A673 (cell line): ENCODE measurements around the gene SCNN1G. TPM values are rescaled to one million over a fixed set of nuclear protein-coding genes. Genes with fewer than 3 reads are reported as not detected.

Experiments
- BruUV-seq: library from RNA; stranded (reverse); fragments of 400-500 nt; replicated peaks from 2 replicates; lab custom pipeline; 2021; lab: Mats Ljungman, UMichigan
- CTCF ChIA-PET: fragments of 300-600 bp; sonication (Branson Sonifier 250); formaldehyde crosslinking; loops from one replicate; lab custom pipeline; 2022; ENCODE audit warnings: antibody characterized with exemption; lab: Charles Lee
- POLR2A ChIA-PET: fragments of 300-600 bp; sonication (Branson Sonifier 250); formaldehyde crosslinking; loops from one replicate; lab custom pipeline; 2022; ENCODE audit warnings: antibody characterized with exemption; ENCODE audit not compliant: low non-redundant PET; lab: Charles Lee
- DNase-seq: peaks from one replicate; pipeline ENCODE4 v3.0.0-alpha.2; 2015; ENCODE audit warnings: low spot score
- H3K27ac ChIP-seq: fragments of 200-600 bp; sonication (generic); 2 replicates; pipeline ENCODE4 v1.5.1; 2016; ENCODE audit warnings: mixed run types, low read depth, mild to moderate bottlenecking, mixed read lengths, antibody characterized with exemption, low read length; ENCODE audit not compliant: poor library complexity, severe bottlenecking
- H3K27me3 ChIP-seq: fragments of 200-600 bp; sonication (generic); replicated peaks from 2 replicates; pipeline ENCODE4 v1.6.1; 2017; ENCODE audit warnings: mixed run types, low read depth, mild to moderate bottlenecking, mixed read lengths, antibody characterized with exemption, low read length; ENCODE audit not compliant: insufficient read depth, poor library complexity
- H3K36me3 ChIP-seq: fragments of 200-600 bp; sonication (generic); 2 replicates; pipeline ENCODE4 v1.6.1; 2016; ENCODE audit warnings: mixed run types, mild to moderate bottlenecking, mixed read lengths, antibody characterized with exemption, low read length; ENCODE audit not compliant: insufficient read depth, poor library complexity, severe bottlenecking
- H3K4me1 ChIP-seq: fragments of 200-600 bp; sonication (generic); 2 replicates; pipeline ENCODE4 v1.6.1; 2017; ENCODE audit warnings: mixed run types, mild to moderate bottlenecking, mixed read lengths, antibody characterized with exemption, low read length; ENCODE audit not compliant: insufficient read depth, poor library complexity, severe bottlenecking
- H3K4me3 ChIP-seq: fragments of 200-600 bp; sonication (generic); 2 replicates; pipeline ENCODE4 v1.5.1; 2016; ENCODE audit warnings: low read depth, mixed run types, mild to moderate bottlenecking, mixed read lengths, low read length; ENCODE audit not compliant: poor library complexity, severe bottlenecking
- H3K9me3 ChIP-seq: fragments of 200-600 bp; sonication (generic); 2 replicates; pipeline ENCODE4 v1.6.1; 2016; ENCODE audit warnings: mixed run types, low read depth, mild to moderate bottlenecking, mixed read lengths, antibody characterized with exemption, low read length; ENCODE audit not compliant: poor library complexity, severe bottlenecking
- EZH2 ChIP-seq: fragments of 200-600 bp; sonication (generic); IDR thresholded peaks from 2 replicates; pipeline ENCODE4 v1.6.1; 2017; ENCODE audit warnings: borderline replicate concordance, low read depth, mild to moderate bottlenecking, mixed read lengths, antibody characterized with exemption, low read length; ENCODE audit not compliant: poor library complexity, severe bottlenecking
- intact Hi-C: fragments of 100-400 bp; cut with micrococcal nuclease; formaldehyde crosslinking; loops from one replicate; pipeline ENCODE4 v1.10.0; 2022; ENCODE audit not compliant: unreplicated experiment
- total RNA-seq: library from RNA; stranded (reverse); gene quantifications from 2 replicates; pipeline ENCODE4 v1.2.3, GENCODE V29; 2021
- TF ChIP-seq, protein P1 (sequence below): fragments of 300-800, 200-600 bp; sonication (generic); conservative IDR thresholded peaks from 2 replicates; pipeline ENCODE4 v1.5.1; 2017; ENCODE audit warnings: low read depth, mild to moderate bottlenecking, antibody characterized with exemption, low read length, moderate library complexity, mixed read lengths

The SCNN1G gene
- total RNA-seq, 1 experiment from 2014 or later: 22.3 TPM

DNA sequence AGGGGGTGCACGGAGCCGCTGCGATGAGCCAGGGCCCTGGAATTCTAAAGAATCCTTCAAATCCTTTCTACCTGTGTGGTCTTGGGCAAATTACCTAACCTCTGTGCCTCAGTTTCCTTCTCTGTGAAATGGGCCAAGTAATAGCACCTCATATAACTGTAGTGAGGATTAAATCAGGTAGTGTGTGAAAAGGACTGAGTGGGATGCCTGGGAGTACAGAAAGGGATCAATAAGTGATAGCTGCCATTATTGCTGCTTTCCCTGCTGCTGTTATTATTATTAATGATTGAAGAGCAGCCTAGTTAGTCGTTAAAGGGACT lies 958 bp downstream of the SCNN1G start:
- no peak for DNase-seq
- intact Hi-C loops: loop anchor here (5.0 to 10.0 kb wide), 2 partner anchors 61 to 149 kb away; no protein-coding TSS in a partner anchor
- peak overlapping the region; percentile 69 for H3K4me3 ChIP-seq
- TF ChIP-seq, protein P1, sequence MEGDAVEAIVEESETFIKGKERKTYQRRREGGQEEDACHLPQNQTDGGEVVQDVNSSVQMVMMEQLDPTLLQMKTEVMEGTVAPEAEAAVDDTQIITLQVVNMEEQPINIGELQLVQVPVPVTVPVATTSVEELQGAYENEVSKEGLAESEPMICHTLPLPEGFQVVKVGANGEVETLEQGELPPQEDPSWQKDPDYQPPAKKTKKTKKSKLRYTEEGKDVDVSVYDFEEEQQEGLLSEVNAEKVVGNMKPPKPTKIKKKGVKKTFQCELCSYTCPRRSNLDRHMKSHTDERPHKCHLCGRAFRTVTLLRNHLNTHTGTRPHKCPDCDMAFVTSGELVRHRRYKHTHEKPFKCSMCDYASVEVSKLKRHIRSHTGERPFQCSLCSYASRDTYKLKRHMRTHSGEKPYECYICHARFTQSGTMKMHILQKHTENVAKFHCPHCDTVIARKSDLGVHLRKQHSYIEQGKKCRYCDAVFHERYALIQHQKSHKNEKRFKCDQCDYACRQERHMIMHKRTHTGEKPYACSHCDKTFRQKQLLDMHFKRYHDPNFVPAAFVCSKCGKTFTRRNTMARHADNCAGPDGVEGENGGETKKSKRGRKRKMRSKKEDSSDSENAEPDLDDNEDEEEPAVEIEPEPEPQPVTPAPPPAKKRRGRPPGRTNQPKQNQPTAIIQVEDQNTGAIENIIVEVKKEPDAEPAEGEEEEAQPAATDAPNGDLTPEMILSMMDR: no peak
- TF ChIP-seq EZH2: no peak
- ChIA-PET CTCF (interaction anchor here (1.6 kb wide), 1 partner anchor 252 kb away, joined by 5 read pairs; no protein-coding TSS in a partner anchor), POLR2A (no interaction called here)
- no peaks in the 10 kb centered on the region for H3K9me3 ChIP-seq
- no peaks in the 10 kb centered on the region for H3K27me3 ChIP-seq
- peak overlapping the region; percentile 49 for H3K27ac ChIP-seq
- BruUV-seq: no TSS peak
- H3K36me3 ChIP-seq: peaks cover 5% of the 10 kb centered on the region
- peaks cover 6% of the 10 kb centered on the region for H3K4me1 ChIP-seq

DNA sequence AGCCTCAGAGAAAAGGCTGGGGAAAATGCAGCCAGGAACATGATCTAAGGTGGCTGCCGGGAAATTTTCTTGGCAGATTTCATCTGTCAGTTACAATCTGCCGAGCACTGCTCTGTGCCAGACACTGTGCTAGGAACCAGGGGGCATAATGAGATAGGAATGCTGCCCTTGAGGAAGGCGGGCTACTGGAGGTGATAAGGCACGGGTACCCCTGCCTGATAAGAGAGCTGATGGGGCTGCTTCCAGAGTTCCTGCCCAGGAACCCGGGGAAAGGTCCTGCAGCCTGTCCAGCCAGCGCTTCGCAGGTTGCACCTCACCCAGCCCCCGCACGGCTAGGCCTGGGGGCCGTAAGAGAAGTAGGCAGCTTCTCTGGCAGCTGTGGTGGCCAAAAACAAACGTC lies 3.1 kb downstream of the SCNN1G start:
- Histone ChIP-seq H3K36me3 (peaks cover 5% of the 10 kb centered on the region), H3K4me1 (peaks cover 6% of the 10 kb centered on the region), H3K4me3 (peak overlapping the region; percentile 69), H3K9me3 (no peaks in the 10 kb centered on the region), H3K27me3 (no peaks in the 10 kb centered on the region), H3K27ac (no peak overlapping the region)
- intact Hi-C loops: loop anchor here (10.0 kb wide), 1 partner anchor 59 kb away; no protein-coding TSS in a partner anchor
- no TSS peak for BruUV-seq
- ChIA-PET CTCF (interaction anchor here (1.3 kb wide), 1 partner anchor 248 kb away, joined by 3 read pairs; no protein-coding TSS in a partner anchor), POLR2A (no interaction called here)
- TF ChIP-seq, protein P1: no peak
- no peak for TF ChIP-seq EZH2
- DNase-seq: no peak

DNA sequence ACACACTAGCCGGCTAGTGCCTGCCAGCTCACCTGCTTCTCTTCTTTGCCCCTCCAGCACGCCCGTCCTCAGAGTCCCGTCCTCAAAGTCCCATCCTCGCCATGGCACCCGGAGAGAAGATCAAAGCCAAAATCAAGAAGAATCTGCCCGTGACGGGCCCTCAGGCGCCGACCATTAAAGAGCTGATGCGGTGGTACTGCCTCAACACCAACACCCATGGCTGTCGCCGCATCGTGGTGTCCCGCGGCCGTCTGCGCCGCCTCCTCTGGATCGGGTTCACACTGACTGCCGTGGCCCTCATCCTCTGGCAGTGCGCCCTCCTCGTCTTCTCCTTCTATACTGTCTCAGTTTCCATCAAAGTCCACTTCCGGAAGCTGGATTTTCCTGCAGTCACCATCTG lies 3.6 kb downstream of the SCNN1G start:
- H3K36me3 ChIP-seq: peaks cover 5% of the 10 kb centered on the region
- POLR2A ChIA-PET: interaction anchor here (0.7 kb wide), 1 partner anchor 114 kb away, joined by 4 read pairs; no protein-coding TSS in a partner anchor
- peaks cover 6% of the 10 kb centered on the region for H3K4me1 ChIP-seq
- BruUV-seq: no TSS peak
- H3K27me3 ChIP-seq: no peaks in the 10 kb centered on the region
- H3K9me3 ChIP-seq: no peaks in the 10 kb centered on the region
- no peak for DNase-seq
- H3K4me3 ChIP-seq: peak overlapping the region; percentile 69
- no peak for TF ChIP-seq EZH2
- TF ChIP-seq, protein P1: no peak
- H3K27ac ChIP-seq: no peak overlapping the region
- intact Hi-C loops: loop anchor here (10.0 kb wide), 1 partner anchor 59 kb away; no protein-coding TSS in a partner anchor
- CTCF ChIA-PET: no interaction called here
